ENCODE data around the gene TNIK.

TNIK gene

GRCh38 chr3:171249245-171249644, 211.0 kb downstream of the TNIK start:
- Histone ChIP-seq H3F3A (ENCODE audit: insufficient read depth, low read length) (no peaks in the 10 kb centered on the region), H3K4me2 (ENCODE audit: low read length) (no peak overlapping the region), H3K36me3 (ENCODE audit: insufficient read depth, low read length) (no peaks in the 10 kb centered on the region), H3K4me3 (ENCODE audit: low read depth, low read length, poor library complexity, severe bottlenecking) (no peak overlapping the region), H3K9me2 (ENCODE audit: low read depth, low read length) (no peaks in the 10 kb centered on the region), H3K27ac (ENCODE audit: low read depth, low read length, poor library complexity, severe bottlenecking) (no peak overlapping the region), H4K20me1 (ENCODE audit: insufficient read depth, low read length) (no peaks in the 10 kb centered on the region), H2AFZ (ENCODE audit: low read length) (no peak overlapping the region), H3K4me1 (ENCODE audit: insufficient read depth, low read length, severe bottlenecking) (no peaks in the 10 kb centered on the region), H3K79me2 (ENCODE audit: insufficient read depth, low read length) (no peaks in the 10 kb centered on the region), H3K9me3 (ENCODE audit: low read length) (no peaks in the 10 kb centered on the region), H3K27me3 (ENCODE audit: insufficient read depth, low read length) (no peaks in the 10 kb centered on the region), H3K9ac (ENCODE audit: low read length) (no peak overlapping the region)
- TF ChIP-seq EZH2 (IDR thresholded peaks at IDR 0.05; ENCODE audit: borderline replicate concordance, low read length) (no peak), CTCF (IDR thresholded peaks at IDR 0.05; ENCODE audit: low read length) (no peak)

GRCh38 chr3:171248426-171249111, 211.6 kb downstream of the TNIK start:
- Histone ChIP-seq H3K27me3 (ENCODE audit: insufficient read depth, low read length) (no peaks in the 10 kb centered on the region), H3K27ac (ENCODE audit: low read depth, low read length, poor library complexity, severe bottlenecking) (no peak overlapping the region), H3K9me3 (ENCODE audit: low read length) (no peaks in the 10 kb centered on the region), H3K4me3 (ENCODE audit: low read depth, low read length, poor library complexity, severe bottlenecking) (no peak overlapping the region), H3K4me2 (ENCODE audit: low read length) (no peak overlapping the region), H3K9ac (ENCODE audit: low read length) (no peak overlapping the region), H3K36me3 (ENCODE audit: insufficient read depth, low read length) (no peaks in the 10 kb centered on the region), H3K4me1 (ENCODE audit: insufficient read depth, low read length, severe bottlenecking) (no peaks in the 10 kb centered on the region), H4K20me1 (ENCODE audit: insufficient read depth, low read length) (no peaks in the 10 kb centered on the region), H3K79me2 (ENCODE audit: insufficient read depth, low read length) (no peaks in the 10 kb centered on the region), H3F3A (ENCODE audit: insufficient read depth, low read length) (no peaks in the 10 kb centered on the region), H2AFZ (ENCODE audit: low read length) (no peak overlapping the region), H3K9me2 (ENCODE audit: low read depth, low read length) (no peaks in the 10 kb centered on the region)
- no peak for TF ChIP-seq EZH2 (IDR thresholded peaks at IDR 0.05; ENCODE audit: borderline replicate concordance, low read length)
- TF ChIP-seq CTCF (IDR thresholded peaks at IDR 0.05; ENCODE audit: low read length), result no peak

GRCh38 chr3:171245796-171246765, 214.1 kb downstream of the TNIK start:
- H3K27ac ChIP-seq (ENCODE audit: low read depth, low read length, poor library complexity, severe bottlenecking), result no peak overlapping the region
- no peak overlapping the region for H2AFZ ChIP-seq (ENCODE audit: low read length)
- H3K4me2 ChIP-seq (ENCODE audit: low read length), result no peak overlapping the region
- no peak overlapping the region for H3K4me3 ChIP-seq (ENCODE audit: low read depth, low read length, poor library complexity, severe bottlenecking)
- no peak overlapping the region for H3K9ac ChIP-seq (ENCODE audit: low read length)
- no peaks in the 10 kb centered on the region for H3K36me3 ChIP-seq (ENCODE audit: insufficient read depth, low read length)
- H3K4me1 ChIP-seq (ENCODE audit: insufficient read depth, low read length, severe bottlenecking), result no peaks in the 10 kb centered on the region
- no peaks in the 10 kb centered on the region for H3K9me2 ChIP-seq (ENCODE audit: low read depth, low read length)
- no peak for TF ChIP-seq CTCF (IDR thresholded peaks at IDR 0.05; ENCODE audit: low read length)
- TF ChIP-seq EZH2 (IDR thresholded peaks at IDR 0.05; ENCODE audit: borderline replicate concordance, low read length), result no peak
- no peaks in the 10 kb centered on the region for H4K20me1 ChIP-seq (ENCODE audit: insufficient read depth, low read length)
- H3K27me3 ChIP-seq (ENCODE audit: insufficient read depth, low read length), result no peaks in the 10 kb centered on the region
- H3F3A ChIP-seq (ENCODE audit: insufficient read depth, low read length), result no peaks in the 10 kb centered on the region
- no peaks in the 10 kb centered on the region for H3K79me2 ChIP-seq (ENCODE audit: insufficient read depth, low read length)
- no peaks in the 10 kb centered on the region for H3K9me3 ChIP-seq (ENCODE audit: low read length)

Data from OCI-LY1 (cell line).